OCI-LY1 (cell line): Measurements from ENCODE around the gene PIK3C2G.

ENCODE experiments used
- H2AFZ ChIP-seq: fragments of 200-600 bp; sonication (generic), shearing (Covaris generic); 2 replicates; pipeline ENCODE4 v1.6.0; 2014; ENCODE audit warnings: antibody characterized with exemption, mild to moderate bottlenecking, low read length
- H3F3A ChIP-seq: fragments of 200-600 bp; sonication (generic), shearing (Covaris generic); 2 replicates; pipeline ENCODE4 v1.6.0; 2014; ENCODE audit warnings: mild to moderate bottlenecking, antibody characterized with exemption, low read length, moderate library complexity; ENCODE audit not compliant: insufficient read depth
- H3K27ac ChIP-seq: fragments of 200-600 bp; sonication (generic); 2 replicates; pipeline ENCODE4 v1.5.1; 2014; ENCODE audit warnings: low read length, mixed run types, mild to moderate bottlenecking, low read depth; ENCODE audit not compliant: poor library complexity, severe bottlenecking
- H3K27me3 ChIP-seq: fragments of 200-600 bp; sonication (generic); 2 replicates; pipeline ENCODE4 v1.6.0; 2014; ENCODE audit warnings: antibody characterized with exemption, mild to moderate bottlenecking, low read length, moderate library complexity; ENCODE audit not compliant: insufficient read depth
- H3K36me3 ChIP-seq: fragments of 200-600 bp; sonication (generic); 2 replicates; pipeline ENCODE4 v1.6.1; 2014; ENCODE audit warnings: mild to moderate bottlenecking, antibody characterized with exemption, low read length, moderate library complexity, mixed read lengths; ENCODE audit not compliant: insufficient read depth
- H3K4me1 ChIP-seq: fragments of 200-600 bp; sonication (generic); 2 replicates; pipeline ENCODE4 v1.5.1; 2014; ENCODE audit warnings: mild to moderate bottlenecking, low read length, moderate library complexity; ENCODE audit not compliant: insufficient read depth, severe bottlenecking
- H3K4me2 ChIP-seq: fragments of 200-600 bp; sonication (generic), shearing (Covaris generic); 2 replicates; pipeline ENCODE4 v1.6.1; 2014; ENCODE audit warnings: low read length
- H3K4me3 ChIP-seq: fragments of 200-600 bp; sonication (generic); 2 replicates; pipeline ENCODE4 v1.5.1; 2014; ENCODE audit warnings: low read length, low read depth, mild to moderate bottlenecking, mixed read lengths; ENCODE audit not compliant: poor library complexity, severe bottlenecking
- H3K79me2 ChIP-seq: fragments of 200-600 bp; shearing (Covaris generic); 2 replicates; pipeline ENCODE4 v1.6.1; 2016; ENCODE audit warnings: mixed run types, low read length, mixed read lengths; ENCODE audit not compliant: insufficient read depth
- H3K9ac ChIP-seq: fragments of 200-600 bp; sonication (generic), shearing (Covaris generic); 2 replicates; pipeline ENCODE4 v1.6.1; 2014; ENCODE audit warnings: mild to moderate bottlenecking, low read length, mixed read lengths
- H3K9me2 ChIP-seq: fragments of 200-600 bp; sonication (generic), shearing (Covaris generic); 2 replicates; pipeline ENCODE4 v1.6.1; 2014; ENCODE audit warnings: low read depth, mild to moderate bottlenecking, low read length, mixed read lengths
- H3K9me3 ChIP-seq: fragments of 200-600 bp; shearing (Covaris generic); 2 replicates; pipeline ENCODE4 v1.6.1; 2014; ENCODE audit warnings: low read length, mixed read lengths
- H4K20me1 ChIP-seq: fragments of 200-600 bp; sonication (generic), shearing (Covaris generic); 2 replicates; pipeline ENCODE4 v1.6.0; 2016; ENCODE audit warnings: mild to moderate bottlenecking, low read length; ENCODE audit not compliant: insufficient read depth
- EZH2 ChIP-seq: fragments of 200-600 bp; sonication (generic), shearing (Covaris generic); IDR thresholded peaks from 2 replicates; pipeline ENCODE4 v1.8.0; 2017; ENCODE audit warnings: borderline replicate concordance, mixed run types, mild to moderate bottlenecking, antibody characterized with exemption, low read length, moderate library complexity, mixed read lengths
- TF ChIP-seq, protein P1 (sequence below): fragments of 200-600 bp; sonication (generic), shearing (Covaris generic); IDR thresholded peaks from 2 replicates; pipeline ENCODE4 v1.5.1; 2017; ENCODE audit warnings: mild to moderate bottlenecking, antibody characterized with exemption, low read length, moderate library complexity, mixed read lengths

PIK3C2G gene

DNA sequence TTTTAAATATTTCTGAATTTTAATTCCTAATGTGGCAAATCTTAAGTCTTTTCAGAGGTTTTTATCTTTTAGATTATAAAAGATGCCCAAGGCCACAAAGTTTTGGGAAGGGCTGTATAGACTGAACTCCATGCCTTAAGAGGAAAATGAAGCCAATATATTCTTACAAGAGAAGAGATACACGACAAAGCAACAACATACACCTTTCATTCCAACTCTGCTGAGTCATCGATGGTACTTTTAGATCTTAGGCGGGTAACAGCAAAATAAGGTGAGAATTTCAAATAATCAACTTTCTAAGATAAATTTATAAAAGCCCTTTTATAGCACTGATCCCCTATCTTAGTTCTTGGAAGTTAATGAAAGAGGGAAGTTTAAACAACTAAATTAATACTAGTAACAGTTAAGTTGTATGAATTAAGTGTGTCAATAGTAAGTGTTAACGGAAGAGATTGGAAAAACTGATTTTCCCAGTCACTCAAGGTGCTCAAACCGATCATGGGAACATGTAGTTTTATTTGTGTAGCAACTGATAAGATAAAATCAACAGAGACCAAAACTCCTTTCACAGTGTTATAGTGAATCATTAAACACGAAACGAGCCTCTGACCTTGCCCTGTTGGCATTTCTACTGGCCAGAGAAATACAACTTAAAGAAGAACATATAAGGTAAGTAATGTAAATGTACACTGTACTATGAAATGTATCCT lies 18.8 kb upstream of the PIK3C2G start:
- no peak overlapping the region for H3K9ac ChIP-seq
- no peaks in the 10 kb centered on the region for H3F3A ChIP-seq
- no peak overlapping the region for H2AFZ ChIP-seq
- no peaks in the 10 kb centered on the region for H4K20me1 ChIP-seq
- no peak overlapping the region for H3K4me3 ChIP-seq
- no peaks in the 10 kb centered on the region for H3K9me3 ChIP-seq
- no peaks in the 10 kb centered on the region for H3K36me3 ChIP-seq
- H3K9me2 ChIP-seq: no peaks in the 10 kb centered on the region
- H3K27me3 ChIP-seq: no peaks in the 10 kb centered on the region
- H3K79me2 ChIP-seq: no peaks in the 10 kb centered on the region
- H3K4me1 ChIP-seq: no peaks in the 10 kb centered on the region
- H3K27ac ChIP-seq: no peak overlapping the region
- TF ChIP-seq, protein P1, sequence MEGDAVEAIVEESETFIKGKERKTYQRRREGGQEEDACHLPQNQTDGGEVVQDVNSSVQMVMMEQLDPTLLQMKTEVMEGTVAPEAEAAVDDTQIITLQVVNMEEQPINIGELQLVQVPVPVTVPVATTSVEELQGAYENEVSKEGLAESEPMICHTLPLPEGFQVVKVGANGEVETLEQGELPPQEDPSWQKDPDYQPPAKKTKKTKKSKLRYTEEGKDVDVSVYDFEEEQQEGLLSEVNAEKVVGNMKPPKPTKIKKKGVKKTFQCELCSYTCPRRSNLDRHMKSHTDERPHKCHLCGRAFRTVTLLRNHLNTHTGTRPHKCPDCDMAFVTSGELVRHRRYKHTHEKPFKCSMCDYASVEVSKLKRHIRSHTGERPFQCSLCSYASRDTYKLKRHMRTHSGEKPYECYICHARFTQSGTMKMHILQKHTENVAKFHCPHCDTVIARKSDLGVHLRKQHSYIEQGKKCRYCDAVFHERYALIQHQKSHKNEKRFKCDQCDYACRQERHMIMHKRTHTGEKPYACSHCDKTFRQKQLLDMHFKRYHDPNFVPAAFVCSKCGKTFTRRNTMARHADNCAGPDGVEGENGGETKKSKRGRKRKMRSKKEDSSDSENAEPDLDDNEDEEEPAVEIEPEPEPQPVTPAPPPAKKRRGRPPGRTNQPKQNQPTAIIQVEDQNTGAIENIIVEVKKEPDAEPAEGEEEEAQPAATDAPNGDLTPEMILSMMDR: no peak
- no peak for TF ChIP-seq EZH2
- H3K4me2 ChIP-seq: no peak overlapping the region

DNA sequence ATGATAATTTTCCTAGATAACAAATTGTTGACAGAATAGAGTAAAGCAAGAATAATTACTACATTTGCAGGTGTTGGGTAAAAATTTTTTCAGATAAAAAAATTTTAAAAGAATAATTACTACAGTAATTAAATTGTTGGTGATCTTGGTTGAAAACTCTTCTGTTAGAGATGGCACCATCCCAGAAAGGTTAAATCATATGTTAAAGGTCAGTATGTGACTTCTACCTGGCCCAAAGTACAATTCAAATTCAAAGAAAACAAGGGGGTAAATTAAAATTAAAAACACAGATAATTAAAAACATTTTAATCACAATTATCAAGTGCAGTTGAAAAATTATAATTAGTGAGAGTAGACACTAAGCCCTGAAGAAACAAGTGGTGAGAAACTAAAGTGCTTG lies 18.1 kb upstream of the PIK3C2G start:
- H3K9ac ChIP-seq: no peak overlapping the region
- H3K4me1 ChIP-seq: no peaks in the 10 kb centered on the region
- H3K4me3 ChIP-seq: no peak overlapping the region
- no peak overlapping the region for H2AFZ ChIP-seq
- no peaks in the 10 kb centered on the region for H4K20me1 ChIP-seq
- H3K9me2 ChIP-seq: no peaks in the 10 kb centered on the region
- no peak overlapping the region for H3K27ac ChIP-seq
- no peaks in the 10 kb centered on the region for H3K36me3 ChIP-seq
- H3K9me3 ChIP-seq: no peaks in the 10 kb centered on the region
- no peak for TF ChIP-seq EZH2
- TF ChIP-seq, protein P1: no peak
- no peaks in the 10 kb centered on the region for H3F3A ChIP-seq
- no peak overlapping the region for H3K4me2 ChIP-seq
- H3K27me3 ChIP-seq: no peaks in the 10 kb centered on the region
- H3K79me2 ChIP-seq: no peaks in the 10 kb centered on the region

DNA sequence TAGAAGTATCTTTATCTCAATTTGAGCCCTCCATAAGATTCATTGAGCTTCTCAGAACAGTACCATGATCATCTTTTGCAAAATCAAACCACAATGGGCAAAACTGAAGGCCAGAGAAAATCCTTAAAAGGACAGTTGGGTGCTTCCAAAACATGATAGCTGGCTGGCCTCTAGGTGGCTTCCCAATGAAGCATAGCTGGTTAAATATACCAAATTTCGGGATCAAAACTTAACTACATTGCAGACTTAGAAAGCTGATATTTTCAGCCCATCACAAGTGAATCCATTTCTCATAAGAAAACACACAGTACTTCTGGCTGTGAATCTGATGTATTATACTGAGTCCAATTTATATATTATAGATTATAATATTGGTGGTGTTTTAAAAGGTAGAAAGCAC lies 15.3 kb upstream of the PIK3C2G start:
- Histone ChIP-seq H3K9ac (no peak overlapping the region), H3K4me3 (no peak overlapping the region), H3K27me3 (no peaks in the 10 kb centered on the region), H3K79me2 (no peaks in the 10 kb centered on the region), H3K27ac (no peak overlapping the region), H3K4me2 (no peak overlapping the region), H3K9me2 (no peaks in the 10 kb centered on the region), H2AFZ (no peak overlapping the region), H3K36me3 (no peaks in the 10 kb centered on the region), H4K20me1 (no peaks in the 10 kb centered on the region), H3F3A (no peaks in the 10 kb centered on the region), H3K4me1 (no peaks in the 10 kb centered on the region), H3K9me3 (no peaks in the 10 kb centered on the region)
- TF ChIP-seq, protein P1: no peak
- no peak for TF ChIP-seq EZH2
